ENCODE results near the gene GPR17.

Gene GPR17

DNA sequence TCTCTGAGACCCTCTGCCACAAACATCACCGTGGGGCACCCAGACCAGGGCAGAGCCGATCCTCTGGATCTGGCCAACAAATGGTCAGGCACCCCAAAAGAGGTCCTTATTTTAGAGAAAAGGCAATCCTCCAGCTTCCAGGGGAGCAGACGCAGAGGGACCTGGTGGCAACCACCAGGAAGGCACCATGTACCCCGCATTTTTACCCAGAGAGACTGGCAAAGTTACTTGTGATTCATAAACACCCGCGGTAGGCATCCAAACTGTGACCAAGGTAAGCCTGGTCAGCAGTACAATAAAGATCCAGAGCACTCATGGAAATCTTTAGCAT is 18.9 kb downstream of the GPR17 start:
- Histone ChIP-seq H3K4me3 (ENCODE audit: low read depth, low read length) (no peak overlapping the region), H3K36me3 (replicated peaks) (no peaks in the 10 kb centered on the region), H3K27me3 (replicated peaks) (peaks cover 5% of the 10 kb centered on the region), H3K27ac (no peak overlapping the region)
- in situ Hi-C loops (cut with HindIII; ENCODE audit: low pct_ligation_motif_present, low sequenced_read_pairs), result no loop called here
- DNase-seq, result no peak
- TF ChIP-seq, protein P1, sequence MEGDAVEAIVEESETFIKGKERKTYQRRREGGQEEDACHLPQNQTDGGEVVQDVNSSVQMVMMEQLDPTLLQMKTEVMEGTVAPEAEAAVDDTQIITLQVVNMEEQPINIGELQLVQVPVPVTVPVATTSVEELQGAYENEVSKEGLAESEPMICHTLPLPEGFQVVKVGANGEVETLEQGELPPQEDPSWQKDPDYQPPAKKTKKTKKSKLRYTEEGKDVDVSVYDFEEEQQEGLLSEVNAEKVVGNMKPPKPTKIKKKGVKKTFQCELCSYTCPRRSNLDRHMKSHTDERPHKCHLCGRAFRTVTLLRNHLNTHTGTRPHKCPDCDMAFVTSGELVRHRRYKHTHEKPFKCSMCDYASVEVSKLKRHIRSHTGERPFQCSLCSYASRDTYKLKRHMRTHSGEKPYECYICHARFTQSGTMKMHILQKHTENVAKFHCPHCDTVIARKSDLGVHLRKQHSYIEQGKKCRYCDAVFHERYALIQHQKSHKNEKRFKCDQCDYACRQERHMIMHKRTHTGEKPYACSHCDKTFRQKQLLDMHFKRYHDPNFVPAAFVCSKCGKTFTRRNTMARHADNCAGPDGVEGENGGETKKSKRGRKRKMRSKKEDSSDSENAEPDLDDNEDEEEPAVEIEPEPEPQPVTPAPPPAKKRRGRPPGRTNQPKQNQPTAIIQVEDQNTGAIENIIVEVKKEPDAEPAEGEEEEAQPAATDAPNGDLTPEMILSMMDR (IDR thresholded peaks at IDR 0.05; ENCODE audit: low read depth, low read length, missing control alignments), result no peak

DNA sequence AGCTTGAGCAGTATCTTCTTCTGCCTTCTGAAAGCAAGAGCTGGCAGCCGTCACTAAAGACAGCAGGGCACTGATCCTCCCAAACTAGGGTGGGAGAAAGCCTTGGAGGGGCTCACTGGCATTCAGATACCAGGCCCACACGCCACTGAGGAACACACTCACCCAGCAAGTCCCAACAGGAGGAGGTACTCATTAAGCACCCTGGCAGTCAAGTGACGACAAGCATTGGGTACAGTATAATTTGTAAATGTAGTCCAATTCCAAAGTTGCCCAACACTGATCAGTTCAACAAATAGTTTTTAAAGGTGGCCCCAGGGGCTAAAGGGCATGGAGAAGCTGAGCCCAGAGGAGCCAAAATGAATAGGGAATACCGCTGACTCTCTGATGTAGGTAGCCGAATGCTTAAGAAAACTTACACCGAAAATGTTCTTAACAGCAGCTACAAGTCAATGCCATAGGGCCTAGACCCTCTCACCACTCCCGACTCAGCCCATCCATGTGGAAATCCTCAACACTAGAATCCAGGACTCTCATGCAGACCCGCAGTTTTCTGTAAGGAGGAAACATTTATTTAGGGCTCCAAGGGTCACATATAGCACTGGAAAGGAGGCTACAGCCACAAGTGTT is 19.4 kb downstream of the GPR17 start:
- no peaks in the 10 kb centered on the region for H3K36me3 ChIP-seq (replicated peaks)
- no peak overlapping the region for H3K27ac ChIP-seq
- H3K27me3 ChIP-seq (replicated peaks), result peaks cover 5% of the 10 kb centered on the region
- no peak overlapping the region for H3K4me3 ChIP-seq (ENCODE audit: low read depth, low read length)
- in situ Hi-C loops (cut with HindIII; ENCODE audit: low pct_ligation_motif_present, low sequenced_read_pairs), result no loop called here
- TF ChIP-seq, protein P1 (IDR thresholded peaks at IDR 0.05; ENCODE audit: low read depth, low read length, missing control alignments), result no peak
- DNase-seq, result no peak

DNA sequence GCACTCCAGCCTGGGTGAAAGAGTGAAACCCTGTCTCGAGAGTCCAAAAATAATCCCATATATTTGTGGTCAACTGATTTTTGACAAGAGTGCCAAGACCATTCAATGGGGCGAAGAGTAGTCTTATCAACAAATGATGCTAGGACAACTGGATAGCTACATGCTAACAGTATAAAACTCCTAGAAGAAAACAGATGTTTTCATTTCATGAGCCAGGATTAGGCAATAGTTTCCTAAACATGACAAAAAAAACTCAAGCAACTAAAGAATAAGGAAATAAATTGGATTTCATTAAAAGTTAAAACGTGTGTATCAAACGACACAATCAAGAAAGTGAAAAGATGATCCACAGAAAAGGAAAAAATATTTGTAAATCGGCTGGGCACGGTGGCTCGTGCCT is 23.1 kb downstream of the GPR17 start:
- peaks cover 5% of the 10 kb centered on the region for H3K27me3 ChIP-seq (replicated peaks)
- H3K4me3 ChIP-seq (ENCODE audit: low read depth, low read length), result no peak overlapping the region
- no peaks in the 10 kb centered on the region for H3K36me3 ChIP-seq (replicated peaks)
- TF ChIP-seq, protein P1 (IDR thresholded peaks at IDR 0.05; ENCODE audit: low read depth, low read length, missing control alignments), result no peak
- no peak overlapping the region for H3K27ac ChIP-seq
- in situ Hi-C loops (cut with HindIII; ENCODE audit: low pct_ligation_motif_present, low sequenced_read_pairs), result no loop called here
- no peak for DNase-seq

DNA sequence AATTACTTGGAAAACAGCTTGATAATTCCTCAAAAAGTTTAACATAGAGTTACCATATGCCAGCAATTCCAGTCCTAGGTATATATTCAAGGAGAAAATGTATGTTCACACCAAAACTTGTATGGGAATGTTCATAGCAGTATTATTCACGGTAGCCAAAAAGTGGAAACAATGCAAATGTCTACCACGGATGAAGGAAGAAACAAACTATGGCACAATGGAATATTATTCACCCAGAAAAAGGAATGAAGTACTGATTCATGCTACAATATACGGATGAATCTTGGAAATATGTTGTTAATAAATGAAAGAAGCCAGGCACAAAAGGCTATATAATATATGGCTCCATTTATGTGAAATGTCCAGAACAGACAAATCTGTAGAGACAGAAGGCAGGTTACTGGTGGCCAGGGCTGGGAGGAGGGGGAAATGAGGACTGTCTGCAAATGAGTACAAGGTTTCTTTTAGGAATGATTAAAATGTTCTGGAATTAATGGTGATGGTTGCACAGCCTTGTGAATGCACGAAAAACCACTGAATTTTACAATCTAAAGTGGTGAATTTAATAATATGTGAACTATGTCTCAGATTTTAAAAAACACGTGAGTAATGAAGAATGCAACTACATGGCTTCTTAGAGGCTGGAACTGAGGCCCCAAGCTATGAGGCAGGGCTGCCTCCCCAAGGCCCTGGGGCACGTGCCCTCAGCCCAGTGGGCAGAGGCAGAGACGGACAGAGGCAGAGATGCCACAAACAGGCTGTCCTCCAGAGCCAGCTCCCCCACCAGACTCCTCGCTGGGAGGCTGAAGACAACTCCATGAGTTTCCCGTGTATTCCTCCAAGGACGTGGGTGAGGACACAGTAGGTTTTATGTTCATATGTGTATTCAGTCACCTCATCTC is 24.4 kb downstream of the GPR17 start:
- no peak overlapping the region for H3K4me3 ChIP-seq (ENCODE audit: low read depth, low read length)
- H3K36me3 ChIP-seq (replicated peaks), result no peaks in the 10 kb centered on the region
- no peak for DNase-seq
- no peak overlapping the region for H3K27ac ChIP-seq
- TF ChIP-seq, protein P1 (IDR thresholded peaks at IDR 0.05; ENCODE audit: low read depth, low read length, missing control alignments), result no peak
- H3K27me3 ChIP-seq (replicated peaks), result peaks cover 2% of the 10 kb centered on the region
- in situ Hi-C loops (cut with HindIII; ENCODE audit: low pct_ligation_motif_present, low sequenced_read_pairs), result no loop called here

DNA sequence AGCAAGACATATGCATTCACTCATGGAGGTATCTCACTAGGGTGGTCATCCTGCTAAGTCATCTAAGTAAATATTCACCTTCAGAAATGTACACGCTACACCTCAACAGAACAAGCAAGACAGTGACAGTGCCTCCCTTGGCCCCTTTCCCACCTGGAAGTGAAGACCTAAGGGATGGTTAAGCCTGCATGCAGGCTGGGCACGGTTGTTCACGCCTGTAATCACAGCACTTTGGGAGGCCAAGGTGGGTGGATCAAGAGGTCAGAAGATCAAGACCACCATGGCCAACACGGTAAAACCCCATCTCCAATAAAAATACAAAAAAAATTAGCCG is 25.0 kb downstream of the GPR17 start:
- Histone ChIP-seq H3K4me3 (ENCODE audit: low read depth, low read length) (no peak overlapping the region), H3K27ac (no peak overlapping the region), H3K36me3 (replicated peaks) (no peaks in the 10 kb centered on the region), H3K27me3 (replicated peaks) (no peaks in the 10 kb centered on the region)
- TF ChIP-seq, protein P1 (IDR thresholded peaks at IDR 0.05; ENCODE audit: low read depth, low read length, missing control alignments), result no peak
- in situ Hi-C loops (cut with HindIII; ENCODE audit: low pct_ligation_motif_present, low sequenced_read_pairs), result no loop called here
- no peak for DNase-seq

All from brain microvascular endothelial cell (primary cell).